ENCODE measurements around the gene TBRG4.

The TBRG4 gene

GRCh38 chr7:45143616-45144015 is 32.1 kb upstream of the TBRG4 start:
- no peak for DNase-seq (ENCODE audit: low spot score)

GRCh38 chr7:45140827-45141226 is 29.3 kb upstream of the TBRG4 start:
- DNase-seq (ENCODE audit: low spot score), result no peak

- no peak for DNase-seq (ENCODE audit: low spot score)
Observed at GRCh38 chr7:45138433-45139267, 27.2 kb upstream of the TBRG4 start.

GRCh38 chr7:45136106-45137060 is 24.9 kb upstream of the TBRG4 start:
- peak; percentile 81 for DNase-seq (ENCODE audit: low spot score)

GRCh38 chr7:45133877-45134276 is 22.4 kb upstream of the TBRG4 start:
- DNase-seq (ENCODE audit: low spot score), result no peak

GRCh38 chr7:45133352-45133751 is 21.9 kb upstream of the TBRG4 start:
- no peak for DNase-seq (ENCODE audit: low spot score)

- DNase-seq (ENCODE audit: low spot score), result no peak
Observed at GRCh38 chr7:45132708-45133320, 21.3 kb upstream of the TBRG4 start.

- DNase-seq (ENCODE audit: low spot score), result no peak
Observed at GRCh38 chr7:45131891-45132290, 20.4 kb upstream of the TBRG4 start.

GRCh38 chr7:45130910-45131309 is 19.4 kb upstream of the TBRG4 start:
- no peak for DNase-seq (ENCODE audit: low spot score)

- no peak for DNase-seq (ENCODE audit: low spot score)
Observed at GRCh38 chr7:45129906-45130305, 18.4 kb upstream of the TBRG4 start.

- no peak for DNase-seq (ENCODE audit: low spot score)
Observed at GRCh38 chr7:45129181-45129800, 17.8 kb upstream of the TBRG4 start.

GRCh38 chr7:45126920-45127319 is 15.4 kb upstream of the TBRG4 start:
- no peak for DNase-seq (ENCODE audit: low spot score)

- DNase-seq (ENCODE audit: low spot score), result no peak
Observed at GRCh38 chr7:45126201-45126600, 14.7 kb upstream of the TBRG4 start.

- DNase-seq (ENCODE audit: low spot score), result no peak
Observed at GRCh38 chr7:45125193-45125904, 13.9 kb upstream of the TBRG4 start.

- DNase-seq (ENCODE audit: low spot score), result no peak
Observed at GRCh38 chr7:45123913-45124710, 12.6 kb upstream of the TBRG4 start.

GRCh38 chr7:45122975-45123860 is 11.7 kb upstream of the TBRG4 start:
- DNase-seq (ENCODE audit: low spot score), result no peak

GRCh38 chr7:45119550-45119949 is 8.1 kb upstream of the TBRG4 start:
- no peak for DNase-seq (ENCODE audit: low spot score)

GRCh38 chr7:45118889-45119331 is 7.4 kb upstream of the TBRG4 start:
- no peak for DNase-seq (ENCODE audit: low spot score)

- DNase-seq (ENCODE audit: low spot score), result peak; percentile 48
Observed at GRCh38 chr7:45118292-45118691, 6.8 kb upstream of the TBRG4 start.

Data from SW480 (cell line).